CD14-positive monocyte (primary cell): ENCODE results near the gene GRIN2C. TPM values are rescaled to one million over a fixed set of nuclear protein-coding genes. Genes with fewer than 3 reads are reported as not detected.
"Not testable (repeated sequence)": the region's sequence is repeated elsewhere in the genome, so short reads cannot be mapped to it uniquely, and the experiment has no call there.

ENCODE experiments used
- DNase-seq, 3 donors: peaks; one replicate each; pipeline ENCODE4 v3.0.0-alpha.2; 2011 to 2022
- H2AFZ ChIP-seq: 2 replicates; pipeline ENCODE4 v1.6.0; 2012; ENCODE audit warnings: mild to moderate bottlenecking, low read depth, low read length, inconsistent platforms; ENCODE audit not compliant: insufficient read depth, poor library complexity, severe bottlenecking
- H3K27ac ChIP-seq, 2 donors: 1 replicate in 1 of 2; 2 replicates in 1 of 2; pipeline ENCODE4 v1.5.1; 2012 to 2013; ENCODE audit warnings: low read length in 2 of 2, control low read depth in 1 of 2, inconsistent platforms in 1 of 2, low read depth in 1 of 2, mild to moderate bottlenecking in 1 of 2
- H3K27me3 ChIP-seq, 2 donors: one replicate each; pipeline versions ENCODE4 v1.6.0 to v1.6.1; 2011 to 2013; ENCODE audit warnings: low read length in 2 of 2; ENCODE audit not compliant: control insufficient read depth in 2 of 2, insufficient read depth in 2 of 2
- H3K36me3 ChIP-seq, 2 donors: replicated peaks in 1 of 2; 1 replicate in 1 of 2; 2 replicates in 1 of 2; pipeline versions ENCODE4 v1.5.1 to v1.6.1; 2012 to 2013; ENCODE audit warnings: low read length in 2 of 2, control low read depth in 1 of 2, inconsistent platforms in 1 of 2, mild to moderate bottlenecking in 1 of 2; ENCODE audit not compliant: insufficient read depth in 2 of 2, control insufficient read depth in 1 of 2
- H3K4me1 ChIP-seq, 2 donors: 1 replicate in 1 of 2; 2 replicates in 1 of 2; pipeline versions ENCODE4 v1.5.1 to v1.6.1; 2012 to 2013; ENCODE audit warnings: low read length in 2 of 2, control low read depth in 1 of 2, inconsistent platforms in 1 of 2, mild to moderate bottlenecking in 1 of 2, moderate library complexity in 1 of 2; ENCODE audit not compliant: insufficient read depth in 2 of 2, control insufficient read depth in 1 of 2
- H3K4me2 ChIP-seq: replicated peaks from 2 replicates; pipeline ENCODE3; 2012; ENCODE audit warnings: low read length, moderate library complexity, mild to moderate bottlenecking; ENCODE audit not compliant: poor library complexity, severe bottlenecking; ENCODE audit errors: extremely low read depth
- H3K4me3 ChIP-seq, 3 experiments: fragments of 200-600 bp in 1 of 3; sonication (generic) in 1 of 3; replicated peaks in 1 of 3; 1 replicate in 2 of 3; 2 replicates in 1 of 3; pipeline ENCODE4 v1.5.1; 2011 to 2013; ENCODE audit warnings: low read length in 3 of 3, mild to moderate bottlenecking in 3 of 3, control low read depth in 2 of 3, low read depth in 2 of 3, inconsistent platforms in 1 of 3, moderate library complexity in 1 of 3
- H3K79me2 ChIP-seq: 2 replicates; pipeline ENCODE4 v1.6.0; 2012; ENCODE audit warnings: mild to moderate bottlenecking, control low read depth, inconsistent platforms, low read length, moderate library complexity; ENCODE audit not compliant: insufficient read depth
- H3K9ac ChIP-seq: 2 replicates; pipeline ENCODE4 v1.6.0; 2017; ENCODE audit warnings: low read length, mild to moderate bottlenecking; ENCODE audit not compliant: insufficient read depth, poor library complexity, severe bottlenecking
- H3K9me3 ChIP-seq, 2 donors: replicated peaks in 1 of 2; 1 replicate in 1 of 2; 2 replicates in 1 of 2; pipeline versions ENCODE4 v1.5.1 to v1.6.1; 2012 to 2013; ENCODE audit warnings: low read length in 2 of 2, control low read depth in 1 of 2; ENCODE audit not compliant: control insufficient read depth in 1 of 2, insufficient read depth in 1 of 2
- H4K20me1 ChIP-seq: 2 replicates; pipeline ENCODE4 v1.6.0; 2012; ENCODE audit warnings: mild to moderate bottlenecking, low read length, control low read depth, moderate library complexity; ENCODE audit not compliant: insufficient read depth
- H3K27ac Mint-ChIP-seq, 7 donors: one replicate each; pipeline ENCODE4 v1.8.0; 2020; ENCODE audit warnings: mild to moderate bottlenecking in 7 of 7, mixed read lengths in 7 of 7, moderate library complexity in 6 of 7, inconsistent platforms in 2 of 7
- H3K27me3 Mint-ChIP-seq, 3 donors: one replicate each; pipeline ENCODE4 v1.8.0; 2021 to 2022; ENCODE audit warnings: low read depth in 3 of 3, mild to moderate bottlenecking in 3 of 3, mixed read lengths in 3 of 3, moderate library complexity in 3 of 3, inconsistent platforms in 1 of 3
- H3K36me3 Mint-ChIP-seq, 2 donors: one replicate each; pipeline ENCODE4 v1.8.0; 2020; ENCODE audit warnings: mixed read lengths in 2 of 2, inconsistent platforms in 1 of 2, mild to moderate bottlenecking in 1 of 2
- H3K4me1 Mint-ChIP-seq: one replicate; pipeline ENCODE4 v1.8.0; 2020; ENCODE audit warnings: mild to moderate bottlenecking, mixed read lengths
- H3K4me3 Mint-ChIP-seq, 2 donors: one replicate each; pipeline ENCODE4 v1.8.0; 2020; ENCODE audit warnings: mild to moderate bottlenecking in 2 of 2, mixed read lengths in 2 of 2, moderate library complexity in 1 of 2
- H3K9me3 Mint-ChIP-seq, 7 donors: one replicate each; pipeline ENCODE4 v1.8.0; 2020 to 2022; ENCODE audit warnings: mixed read lengths in 7 of 7, mild to moderate bottlenecking in 6 of 7, moderate library complexity in 6 of 7, inconsistent platforms in 2 of 7
- WGBS: methylation state at CpG from one replicate; pipeline ENCODE4 v1.1.5; 2013; ENCODE audit warnings: missing lambda C conversion rate; ENCODE audit not compliant: insufficient coverage; 5-methylcytosine and 5-hydroxymethylcytosine counted together
- intact Hi-C, 2 donors: fragments of 100-400 bp; cut with micrococcal nuclease; formaldehyde crosslinking; loops; one replicate each; pipeline versions ENCODE4 v1.15.0 to v1.15.1; 2023
- polyA plus RNA-seq, 3 donors: library from polyadenylated mRNA; depleted of rRNA in 1 of 3; unstranded in 2 of 3; stranded (reverse) in 1 of 3; fragments of 300-500 nt in 2 of 3; fragments of >200 nt in 1 of 3; fragmentation: Illumina TruSeq in 2 of 3; gene quantifications; 1 replicate in 2 of 3; 2 replicates in 1 of 3; pipeline ENCODE4 v1.2.3, GENCODE V29; 2012 to 2021
- TF ChIP-seq, protein P1 (sequence below): fragments of 200-600 bp; IDR thresholded peaks from one replicate; pipeline ENCODE4 v1.8.0; 2022; ENCODE audit warnings: antibody characterized with exemption, mild to moderate bottlenecking

Gene GRIN2C
- polyA plus RNA-seq, 3 donors: 0.04 TPM; not detected in 2

DNA sequence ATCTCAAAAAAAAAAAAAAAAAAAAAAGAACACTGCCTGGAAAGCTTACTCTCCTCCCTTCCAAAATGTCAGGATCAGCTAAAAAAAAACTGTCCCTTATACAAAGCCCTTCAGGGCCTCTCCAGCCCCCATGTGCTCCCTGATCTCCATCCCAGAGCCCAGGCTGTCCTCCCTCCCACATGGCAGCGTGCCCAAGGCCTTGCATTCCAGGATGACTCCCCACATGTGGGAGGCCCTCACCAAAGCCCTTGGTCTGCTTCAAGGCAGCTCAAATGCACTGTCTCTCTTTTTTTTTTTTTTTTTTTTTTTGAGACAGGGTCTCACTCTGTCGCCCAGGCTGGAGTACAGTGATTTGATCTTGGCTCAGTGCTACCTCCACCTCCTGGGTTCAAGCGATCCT lies 10.8 kb upstream of the GRIN2C start:
- peaks cover 11 to 14% of the 10 kb centered on the region in 2 donors for H3K36me3 Mint-ChIP-seq
- no peaks in the 10 kb centered on the region for H4K20me1 ChIP-seq
- no peak overlapping the region for H3K27ac Mint-ChIP-seq
- H3K9me3 Mint-ChIP-seq: peaks cover 0 to 3% (median 0%) of the 10 kb centered on the region in 7 donors
- H3K79me2 ChIP-seq: no peaks in the 10 kb centered on the region
- H3K36me3 ChIP-seq: no peaks in the 10 kb centered on the region
- no peaks in the 10 kb centered on the region for H3K27me3 ChIP-seq
- peaks cover 18 to 22% of the 10 kb centered on the region in 2 donors for H3K4me1 ChIP-seq
- DNase-seq: no peak
- H3K4me1 Mint-ChIP-seq: peaks cover 18% of the 10 kb centered on the region
- TF ChIP-seq, protein P1, sequence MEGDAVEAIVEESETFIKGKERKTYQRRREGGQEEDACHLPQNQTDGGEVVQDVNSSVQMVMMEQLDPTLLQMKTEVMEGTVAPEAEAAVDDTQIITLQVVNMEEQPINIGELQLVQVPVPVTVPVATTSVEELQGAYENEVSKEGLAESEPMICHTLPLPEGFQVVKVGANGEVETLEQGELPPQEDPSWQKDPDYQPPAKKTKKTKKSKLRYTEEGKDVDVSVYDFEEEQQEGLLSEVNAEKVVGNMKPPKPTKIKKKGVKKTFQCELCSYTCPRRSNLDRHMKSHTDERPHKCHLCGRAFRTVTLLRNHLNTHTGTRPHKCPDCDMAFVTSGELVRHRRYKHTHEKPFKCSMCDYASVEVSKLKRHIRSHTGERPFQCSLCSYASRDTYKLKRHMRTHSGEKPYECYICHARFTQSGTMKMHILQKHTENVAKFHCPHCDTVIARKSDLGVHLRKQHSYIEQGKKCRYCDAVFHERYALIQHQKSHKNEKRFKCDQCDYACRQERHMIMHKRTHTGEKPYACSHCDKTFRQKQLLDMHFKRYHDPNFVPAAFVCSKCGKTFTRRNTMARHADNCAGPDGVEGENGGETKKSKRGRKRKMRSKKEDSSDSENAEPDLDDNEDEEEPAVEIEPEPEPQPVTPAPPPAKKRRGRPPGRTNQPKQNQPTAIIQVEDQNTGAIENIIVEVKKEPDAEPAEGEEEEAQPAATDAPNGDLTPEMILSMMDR: no peak
- H3K4me3 Mint-ChIP-seq: no peak overlapping the region
- H3K27ac ChIP-seq: no peak overlapping the region
- no peak overlapping the region for H3K9ac ChIP-seq
- H3K4me3 ChIP-seq: no peak overlapping the region
- peaks cover 0 to 16% (median 5%) of the 10 kb centered on the region in 3 donors for H3K27me3 Mint-ChIP-seq
- intact Hi-C loops: loop anchor here in 1 of 2 donors (10.0 kb wide), 1 partner anchor 794 kb away; the partner anchor contains the start of genes RECQL5 and SAP30BP
- H3K9me3 ChIP-seq: no peaks in the 10 kb centered on the region
- no peak overlapping the region for H3K4me2 ChIP-seq
- WGBS: 93% methylated on average over 2 of the region's 3 CpGs
- H2AFZ ChIP-seq: no peak overlapping the region

DNA sequence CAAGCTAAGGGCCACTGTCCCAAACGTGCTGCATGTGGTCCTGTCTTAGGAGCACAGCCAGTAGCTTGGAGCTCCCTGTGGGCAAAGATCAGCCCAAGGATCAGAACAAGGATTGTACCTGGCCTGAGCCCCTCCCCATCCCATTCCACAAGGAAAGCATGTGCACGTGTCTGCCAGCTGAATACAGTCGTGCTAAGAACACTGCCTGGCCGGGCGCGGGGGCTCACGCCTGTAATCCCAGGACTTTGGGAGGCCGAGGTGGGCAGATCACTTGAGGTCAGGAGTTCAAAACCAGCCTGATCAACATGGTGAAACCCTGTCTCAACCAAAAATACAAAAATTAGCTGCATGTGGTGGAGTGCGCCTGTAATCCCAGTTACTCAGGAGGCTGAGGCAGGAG lies 10.3 kb upstream of the GRIN2C start:
- not testable (repeated sequence) for H3K4me2 ChIP-seq, H3K9ac ChIP-seq, H3K36me3 ChIP-seq, H3K9me3 Mint-ChIP-seq, H3K27ac ChIP-seq, H4K20me1 ChIP-seq, H3K79me2 ChIP-seq, H2AFZ ChIP-seq, H3K4me3 Mint-ChIP-seq, H3K4me3 ChIP-seq, H3K9me3 ChIP-seq, H3K27me3 ChIP-seq, H3K27ac Mint-ChIP-seq, DNase-seq
- peaks cover 18% of the 10 kb centered on the region for H3K4me1 Mint-ChIP-seq
- intact Hi-C loops: loop anchor here in 1 of 2 donors (10.0 kb wide), 1 partner anchor 795 kb away; the partner anchor contains the start of genes RECQL5 and SAP30BP
- WGBS: 95% methylated on average over 8 of the region's 9 CpGs
- H3K4me1 ChIP-seq: peaks cover 18 to 22% of the 10 kb centered on the region in 2 donors
- H3K36me3 Mint-ChIP-seq: peaks cover 12 to 14% of the 10 kb centered on the region in 2 donors
- H3K27me3 Mint-ChIP-seq: peaks cover 0 to 16% (median 5%) of the 10 kb centered on the region in 3 donors
